CD4-positive, alpha-beta T cell treated with Interleukin-2 at 100 ng/mL for 4 hours (primary cell): ENCODE data around the gene DVL3.

Experiments
- DNase-seq: peaks from one replicate; pipeline ENCODE4 v3.0.0-alpha.2; 2020; ENCODE audit warnings: low spot score

DVL3 gene

GRCh38 chr3:184211297-184211696 lies 56.1 kb downstream of the DVL3 start:
- no peak for DNase-seq

- DNase-seq = no peak
Measured at GRCh38 chr3:184211718-184212117, 56.5 kb downstream of the DVL3 start.

GRCh38 chr3:184218814-184219213 lies 63.6 kb downstream of the DVL3 start:
- DNase-seq = no peak

GRCh38 chr3:184222521-184222920 lies 67.3 kb downstream of the DVL3 start:
- no peak for DNase-seq
